ENCODE measurements around the gene KAT8. TPM values are rescaled to one million over a fixed set of nuclear protein-coding genes. Genes with fewer than 3 reads are reported as not detected.

KAT8 gene
- total and polyA plus RNA-seq, 10 of the 15 experiments (the other 5 are each of a cell fraction or from before 2014, with no cell fraction given), result 5.5 to 55.8 (median 39.6) TPM

DNA sequence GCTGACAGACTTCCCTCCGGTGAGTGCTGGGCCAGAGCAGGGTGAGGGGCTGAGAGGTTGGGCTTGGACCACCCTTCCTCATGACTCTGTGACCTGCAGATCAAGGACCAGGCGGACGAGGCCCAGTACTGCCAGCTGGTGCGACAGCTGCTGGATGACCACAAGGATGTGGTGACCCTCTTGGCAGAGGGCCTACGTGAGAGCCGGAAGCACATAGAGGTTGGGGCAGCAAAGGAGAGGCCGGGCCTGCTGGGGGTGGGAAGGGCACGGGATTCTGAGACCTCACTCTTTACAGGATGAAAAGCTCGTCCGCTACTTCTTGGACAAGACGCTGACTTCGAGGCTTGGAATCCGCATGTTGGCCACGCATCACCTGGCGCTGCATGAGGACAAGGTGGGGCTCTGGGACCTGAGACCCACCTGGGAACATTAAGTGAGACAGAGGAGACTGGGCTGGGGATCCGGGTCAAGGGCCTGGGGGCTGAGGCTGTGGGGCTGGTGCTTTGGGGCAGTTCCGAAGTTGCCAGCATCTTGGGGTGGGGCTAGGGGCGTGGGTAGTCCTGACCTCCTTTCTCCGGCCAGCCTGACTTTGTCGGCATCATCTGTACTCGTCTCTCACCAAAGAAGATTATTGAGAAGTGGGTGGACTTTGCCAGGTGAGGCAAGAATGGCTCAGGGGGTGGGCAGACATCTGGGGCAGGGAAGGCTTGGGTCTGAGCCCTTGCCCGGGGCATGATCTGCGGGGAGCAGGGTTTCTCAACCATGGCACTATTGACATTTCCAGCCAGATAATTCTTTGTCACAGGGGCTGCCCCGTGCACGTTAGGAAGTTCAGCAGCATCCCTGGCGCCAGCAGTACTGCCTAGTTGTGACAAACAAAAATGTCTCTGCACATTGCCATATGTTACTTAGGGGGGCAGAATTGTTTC lies 7.1 kb upstream of the KAT8 start:
- FAIRE-seq, result no peak
- Histone ChIP-seq H3K36me3 (ENCODE audit: control insufficient read depth in 2 of 2, insufficient read depth in 2 of 2, low read length in 1 of 2) (peaks cover 0 to 4% of the 10 kb centered on the region in 2 experiments; a peak in 3 of 4 replicates), H3K27me3 (replicated peaks in 1 of 2; ENCODE audit: control insufficient read depth in 2 of 2, insufficient read depth in 2 of 2, low read length in 1 of 2) (no peaks in the 10 kb centered on the region), H3K4me3 (no peak overlapping the region), H3K4me2 (ENCODE audit: control insufficient read depth, insufficient read depth) (no peak overlapping the region), H3K4me1 (ENCODE audit: control insufficient read depth, insufficient read depth, low read length) (peaks cover 22% of the 10 kb centered on the region), H3K27ac (ENCODE audit: control insufficient read depth, insufficient read depth) (no peak overlapping the region), H2AFZ (ENCODE audit: control insufficient read depth, low read depth, low read length) (no peak overlapping the region), H3K9me3 (replicated peaks; ENCODE audit: control insufficient read depth, insufficient read depth, low read length) (no peaks in the 10 kb centered on the region), H3K9ac (ENCODE audit: control insufficient read depth, insufficient read depth, low read length) (no peak overlapping the region), H4K20me1 (ENCODE audit: control insufficient read depth, insufficient read depth) (no peaks in the 10 kb centered on the region), H3K79me2 (ENCODE audit: control insufficient read depth, insufficient read depth, low read length) (peaks cover 13% of the 10 kb centered on the region)
- no peak for DNase-seq (ENCODE audit: low read depth, low spot score)
- ChIA-PET SMC1A (ENCODE audit: uncharacterized antibody, unreplicated experiment) (no interaction called here), RAD21 (ENCODE audit: unreplicated experiment) (no interaction called here), POLR2A (no interaction called here), CTCF (interaction anchor here (1.6 kb wide), 1 partner anchor 168 kb away, joined by 3 read pairs; no protein-coding TSS in a partner anchor)
- TF ChIP-seq SIN3A (IDR thresholded peaks at IDR 0.05; ENCODE audit: low read depth, low read length), result no peak
- TF ChIP-seq TARDBP (IDR thresholded peaks at IDR 0.05; ENCODE audit: borderline replicate concordance), result no peak
- no peak for TF ChIP-seq KDM1A (IDR thresholded peaks at IDR 0.05; ENCODE audit: borderline replicate concordance)
- TF ChIP-seq LARP7 (IDR thresholded peaks at IDR 0.05), result no peak
- TF ChIP-seq CHD1 (IDR thresholded peaks at IDR 0.05; ENCODE audit: low read depth, low read length), result no peak
- TF ChIP-seq HDAC2 (IDR thresholded peaks at IDR 0.05), result no peak
- no peak for TF ChIP-seq IKZF1 (conservative IDR thresholded peaks at IDR 0.05)
- TF ChIP-seq SMAD1 (IDR thresholded peaks at IDR 0.05; ENCODE audit: low read depth, partially characterized antibody), result no peak
- TF ChIP-seq ZSCAN29 (IDR thresholded peaks at IDR 0.05), result no peak
- WGBS (ENCODE audit: insufficient coverage, insufficient replicate concordance, low lambda C conversion rate, missing lambda C conversion rate), result 81% methylated on average over 26 of the region's 26 CpGs
- intact Hi-C loops (cut with micrococcal nuclease; ENCODE audit: unreplicated experiment), result loop anchor here (10.0 kb wide), 1 partner anchor 764 kb away; the partner anchor contains the start of gene ZNF267
- in situ Hi-C loops (cut with MboI), result loop anchor here (10.0 kb wide), 1 partner anchor 764 kb away; the partner anchor contains the start of gene ZNF267
- no TSS peak for BruUV-seq (replicated peaks)
- no peak for ATAC-seq

All from GM12878 (cell line).